Stimulated activated memory B cell treated with anti-CD40 and anti-IgM and Interleukin-4, amounts not matched to agents 10 μg/mL and 1 μg/mL and 100 μg/mL, for 72 hours (primary cell): ENCODE measurements around the gene FAM163B.

Experiments
- ATAC-seq: fragments of 150-1000 bp; cut with Tn5 transposase; 2 replicates; pipeline ENCODE4 v1.10.0; 2021
- H3K27ac Mint-ChIP-seq: one replicate; pipeline ENCODE4 v1.8.0; 2022; ENCODE audit warnings: mild to moderate bottlenecking, mixed read lengths
- H3K27me3 Mint-ChIP-seq: one replicate; pipeline ENCODE4 v1.8.0; 2022; ENCODE audit warnings: mixed read lengths
- H3K36me3 Mint-ChIP-seq: one replicate; pipeline ENCODE4 v1.8.0; 2022; ENCODE audit warnings: mixed read lengths
- H3K4me1 Mint-ChIP-seq: one replicate; pipeline ENCODE4 v1.8.0; 2022; ENCODE audit warnings: mixed read lengths
- H3K4me3 Mint-ChIP-seq: one replicate; pipeline ENCODE4 v1.8.0; 2022; ENCODE audit warnings: mild to moderate bottlenecking, moderate library complexity, mixed read lengths
- H3K9me3 Mint-ChIP-seq: one replicate; pipeline ENCODE4 v1.8.0; 2022; ENCODE audit warnings: mixed read lengths

FAM163B gene

GRCh38 chr9:133536080-133536479, 73.1 kb downstream of the FAM163B start:
- H3K4me3 Mint-ChIP-seq, result no peak overlapping the region
- H3K36me3 Mint-ChIP-seq, result no peaks in the 10 kb centered on the region
- no peaks in the 10 kb centered on the region for H3K9me3 Mint-ChIP-seq
- H3K27me3 Mint-ChIP-seq, result peaks cover 83% of the 10 kb centered on the region
- no peak overlapping the region for H3K27ac Mint-ChIP-seq
- peaks cover 45% of the 10 kb centered on the region for H3K4me1 Mint-ChIP-seq
- ATAC-seq, result no peak

GRCh38 chr9:133535306-133535877, 73.8 kb downstream of the FAM163B start:
- Mint-ChIP-seq H3K27ac (no peak overlapping the region), H3K9me3 (no peaks in the 10 kb centered on the region), H3K4me3 (no peak overlapping the region), H3K27me3 (peaks cover 85% of the 10 kb centered on the region), H3K4me1 (peaks cover 38% of the 10 kb centered on the region), H3K36me3 (no peaks in the 10 kb centered on the region)
- no peak for ATAC-seq

- peaks cover 85% of the 10 kb centered on the region for H3K27me3 Mint-ChIP-seq
- H3K9me3 Mint-ChIP-seq, result no peaks in the 10 kb centered on the region
- no peak for ATAC-seq
- H3K27ac Mint-ChIP-seq, result no peak within 1 kb of the TSS
- no peaks in the 10 kb centered on the region for H3K36me3 Mint-ChIP-seq
- peaks cover 31% of the 10 kb centered on the region for H3K4me1 Mint-ChIP-seq
- no peak within 1 kb of the TSS for H3K4me3 Mint-ChIP-seq
Measured at GRCh38 chr9:133534346-133535291, 74.6 kb downstream of the FAM163B start, which contains the start of gene ADAMTSL2. ADAMTSL2 (plus strand) TSS chr9:133534704; CDS start chr9:133536713, 2,009 bp downstream.

- Mint-ChIP-seq H3K27me3 (peaks cover 85% of the 10 kb centered on the region), H3K4me3 (no peak overlapping the region), H3K4me1 (peaks cover 24% of the 10 kb centered on the region), H3K36me3 (no peaks in the 10 kb centered on the region), H3K9me3 (no peaks in the 10 kb centered on the region), H3K27ac (no peak overlapping the region)
- no peak for ATAC-seq
Measured at GRCh38 chr9:133533857-133534256, 75.3 kb downstream of the FAM163B start.

- H3K27ac Mint-ChIP-seq, result no peak overlapping the region
- H3K4me3 Mint-ChIP-seq, result no peak overlapping the region
- peaks cover 86% of the 10 kb centered on the region for H3K27me3 Mint-ChIP-seq
- peak; percentile 58 for ATAC-seq
- H3K9me3 Mint-ChIP-seq, result no peaks in the 10 kb centered on the region
- no peaks in the 10 kb centered on the region for H3K36me3 Mint-ChIP-seq
- peaks cover 21% of the 10 kb centered on the region for H3K4me1 Mint-ChIP-seq
Measured at GRCh38 chr9:133532937-133533668, 76.1 kb downstream of the FAM163B start.

- Mint-ChIP-seq H3K27ac (no peak overlapping the region), H3K9me3 (no peaks in the 10 kb centered on the region), H3K27me3 (peaks cover 96% of the 10 kb centered on the region), H3K36me3 (no peaks in the 10 kb centered on the region), H3K4me3 (no peak overlapping the region), H3K4me1 (peaks cover 21% of the 10 kb centered on the region)
- ATAC-seq, result no peak
Measured at GRCh38 chr9:133531293-133531692, 77.9 kb downstream of the FAM163B start.

- no peaks in the 10 kb centered on the region for H3K9me3 Mint-ChIP-seq
- peaks cover 85% of the 10 kb centered on the region for H3K27me3 Mint-ChIP-seq
- no peak overlapping the region for H3K27ac Mint-ChIP-seq
- no peak for ATAC-seq
- peaks cover 21% of the 10 kb centered on the region for H3K4me1 Mint-ChIP-seq
- H3K36me3 Mint-ChIP-seq, result no peaks in the 10 kb centered on the region
- H3K4me3 Mint-ChIP-seq, result no peak overlapping the region
Measured at GRCh38 chr9:133529874-133530273, 79.3 kb downstream of the FAM163B start.

- Mint-ChIP-seq H3K36me3 (no peaks in the 10 kb centered on the region), H3K4me3 (no peak overlapping the region), H3K27me3 (peaks cover 83% of the 10 kb centered on the region), H3K9me3 (no peaks in the 10 kb centered on the region), H3K4me1 (peaks cover 21% of the 10 kb centered on the region), H3K27ac (no peak overlapping the region)
- no peak for ATAC-seq
Measured at GRCh38 chr9:133529457-133529856, 79.7 kb downstream of the FAM163B start.

- Mint-ChIP-seq H3K4me1 (peaks cover 17% of the 10 kb centered on the region), H3K27me3 (peaks cover 80% of the 10 kb centered on the region), H3K36me3 (no peaks in the 10 kb centered on the region), H3K4me3 (no peak overlapping the region), H3K27ac (no peak overlapping the region), H3K9me3 (no peaks in the 10 kb centered on the region)
- no peak for ATAC-seq
Measured at GRCh38 chr9:133528876-133529241, 80.3 kb downstream of the FAM163B start.

GRCh38 chr9:133528001-133528875, 81.0 kb downstream of the FAM163B start:
- Mint-ChIP-seq H3K4me1 (peaks cover 10% of the 10 kb centered on the region), H3K36me3 (no peaks in the 10 kb centered on the region), H3K27ac (no peak overlapping the region), H3K27me3 (peaks cover 80% of the 10 kb centered on the region), H3K4me3 (no peak overlapping the region), H3K9me3 (no peaks in the 10 kb centered on the region)
- no peak for ATAC-seq

GRCh38 chr9:133527444-133527920, 81.7 kb downstream of the FAM163B start:
- H3K4me1 Mint-ChIP-seq, result peaks cover 3% of the 10 kb centered on the region
- H3K27me3 Mint-ChIP-seq, result peaks cover 77% of the 10 kb centered on the region
- H3K27ac Mint-ChIP-seq, result no peak overlapping the region
- no peaks in the 10 kb centered on the region for H3K9me3 Mint-ChIP-seq
- H3K4me3 Mint-ChIP-seq, result no peak overlapping the region
- no peaks in the 10 kb centered on the region for H3K36me3 Mint-ChIP-seq
- ATAC-seq, result no peak
